Cardiac muscle cell (in vitro differentiated cells and primary cell): ENCODE results near the gene KCNK16. TPM values are rescaled to one million over a fixed set of nuclear protein-coding genes. Genes with fewer than 3 reads are reported as not detected.

Source experiments
- DNase-seq, 2 donors: peaks; one replicate each; pipeline versions ENCODE4 v3.0.0 to v3.0.0-alpha.2; 2010 to 2017; ENCODE audit warnings: low read depth in 1 of 2, low spot score in 1 of 2
- H3K27ac ChIP-seq: fragments of 200-600 bp; sonication (generic); 2 replicates; pipeline ENCODE4 v1.5.1; 2016
- H3K27me3 ChIP-seq: fragments of 200-600 bp; sonication (generic); 2 replicates; pipeline ENCODE4 v1.6.0; 2016; ENCODE audit warnings: control low read depth
- H3K36me3 ChIP-seq: fragments of 200-600 bp; sonication (generic); 2 replicates; pipeline ENCODE4 v1.5.1; 2016; ENCODE audit warnings: control low read depth
- H3K4me1 ChIP-seq: fragments of 200-600 bp; sonication (generic); 2 replicates; pipeline ENCODE4 v1.8.1; 2017; ENCODE audit warnings: low read depth, mild to moderate bottlenecking, mixed run types
- H3K4me3 ChIP-seq: fragments of 200-600 bp; sonication (generic); 2 replicates; pipeline ENCODE4 v1.5.1; 2016; ENCODE audit warnings: mild to moderate bottlenecking
- H3K9me3 ChIP-seq: fragments of 200-600 bp; sonication (generic); 2 replicates; pipeline ENCODE4 v1.5.1; 2017; ENCODE audit warnings: low read depth, mild to moderate bottlenecking, control low read depth
- polyA plus RNA-seq: library from polyadenylated mRNA; unstranded; fragments of >200 nt; fragmentation: Nextera tagmentation; extraction: Ambion mirVana; gene quantifications from 2 replicates; pipeline ENCODE4 v1.2.1, GENCODE V29; 2016
- total RNA-seq: library from RNA; depleted of rRNA; stranded (reverse); fragments of >200 nt; gene quantifications from 2 replicates; pipeline ENCODE4 v1.2.3, GENCODE V29; 2016
- TF ChIP-seq, protein P1 (sequence below): IDR thresholded peaks from 2 replicates; pipeline ENCODE4 v1.5.1; 2012; ENCODE audit warnings: low read depth, mild to moderate bottlenecking, low read length

Gene KCNK16
- total and polyA plus RNA-seq, 2 experiments from 2014 or later: not detected

DNA sequence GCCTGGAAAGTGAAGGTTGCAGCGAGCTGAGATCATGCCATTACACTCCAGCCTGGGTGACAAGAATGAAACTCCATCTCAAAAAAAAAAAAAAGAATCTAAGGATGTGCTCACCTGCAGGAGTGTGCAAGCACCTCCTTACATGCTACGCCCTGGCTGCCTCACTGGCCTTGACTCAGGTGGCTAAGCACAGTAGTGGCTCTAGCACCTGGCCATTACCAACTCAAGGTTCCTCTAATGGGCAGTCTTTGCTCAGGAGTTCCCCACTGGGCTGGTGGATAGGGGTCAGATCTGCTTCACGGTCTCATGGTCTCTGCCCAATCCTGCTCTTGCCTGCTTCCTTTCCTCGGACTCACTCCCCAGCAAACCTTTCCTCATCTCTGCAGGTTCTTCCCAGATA, 48.0 kb downstream of the KCNK16 start:
- Histone ChIP-seq H3K4me1 (no peaks in the 10 kb centered on the region), H3K27me3 (peaks cover 6% of the 10 kb centered on the region), H3K9me3 (no peaks in the 10 kb centered on the region), H3K4me3 (no peak overlapping the region), H3K27ac (no peak overlapping the region), H3K36me3 (no peaks in the 10 kb centered on the region)
- TF ChIP-seq, protein P1, sequence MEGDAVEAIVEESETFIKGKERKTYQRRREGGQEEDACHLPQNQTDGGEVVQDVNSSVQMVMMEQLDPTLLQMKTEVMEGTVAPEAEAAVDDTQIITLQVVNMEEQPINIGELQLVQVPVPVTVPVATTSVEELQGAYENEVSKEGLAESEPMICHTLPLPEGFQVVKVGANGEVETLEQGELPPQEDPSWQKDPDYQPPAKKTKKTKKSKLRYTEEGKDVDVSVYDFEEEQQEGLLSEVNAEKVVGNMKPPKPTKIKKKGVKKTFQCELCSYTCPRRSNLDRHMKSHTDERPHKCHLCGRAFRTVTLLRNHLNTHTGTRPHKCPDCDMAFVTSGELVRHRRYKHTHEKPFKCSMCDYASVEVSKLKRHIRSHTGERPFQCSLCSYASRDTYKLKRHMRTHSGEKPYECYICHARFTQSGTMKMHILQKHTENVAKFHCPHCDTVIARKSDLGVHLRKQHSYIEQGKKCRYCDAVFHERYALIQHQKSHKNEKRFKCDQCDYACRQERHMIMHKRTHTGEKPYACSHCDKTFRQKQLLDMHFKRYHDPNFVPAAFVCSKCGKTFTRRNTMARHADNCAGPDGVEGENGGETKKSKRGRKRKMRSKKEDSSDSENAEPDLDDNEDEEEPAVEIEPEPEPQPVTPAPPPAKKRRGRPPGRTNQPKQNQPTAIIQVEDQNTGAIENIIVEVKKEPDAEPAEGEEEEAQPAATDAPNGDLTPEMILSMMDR: no peak
- no peak for DNase-seq

DNA sequence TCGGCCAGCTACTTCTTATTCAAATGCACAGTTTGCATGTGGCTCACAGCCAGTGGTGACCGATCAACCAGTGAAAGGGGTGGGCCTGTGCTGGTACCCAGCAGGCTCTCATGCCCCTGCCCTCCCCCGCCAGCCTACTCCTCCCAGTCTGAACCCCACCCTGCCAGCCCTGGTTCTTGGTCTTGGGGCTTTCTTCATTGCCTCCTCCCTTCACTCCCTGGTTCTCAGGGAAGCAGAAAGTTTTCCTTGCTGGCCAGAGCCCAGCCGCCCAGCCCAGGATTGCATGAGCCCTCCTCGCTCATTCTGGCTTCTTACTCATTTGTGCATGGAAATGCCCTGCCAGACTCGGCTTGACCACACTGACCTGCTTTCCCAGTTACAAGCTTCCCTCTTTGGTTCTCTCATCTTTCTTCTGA, 49.1 kb downstream of the KCNK16 start:
- Histone ChIP-seq H3K27me3 (peaks cover 4% of the 10 kb centered on the region), H3K4me1 (no peaks in the 10 kb centered on the region), H3K36me3 (no peaks in the 10 kb centered on the region), H3K9me3 (no peaks in the 10 kb centered on the region), H3K4me3 (no peak overlapping the region), H3K27ac (no peak overlapping the region)
- TF ChIP-seq, protein P1: no peak
- no peak for DNase-seq

DNA sequence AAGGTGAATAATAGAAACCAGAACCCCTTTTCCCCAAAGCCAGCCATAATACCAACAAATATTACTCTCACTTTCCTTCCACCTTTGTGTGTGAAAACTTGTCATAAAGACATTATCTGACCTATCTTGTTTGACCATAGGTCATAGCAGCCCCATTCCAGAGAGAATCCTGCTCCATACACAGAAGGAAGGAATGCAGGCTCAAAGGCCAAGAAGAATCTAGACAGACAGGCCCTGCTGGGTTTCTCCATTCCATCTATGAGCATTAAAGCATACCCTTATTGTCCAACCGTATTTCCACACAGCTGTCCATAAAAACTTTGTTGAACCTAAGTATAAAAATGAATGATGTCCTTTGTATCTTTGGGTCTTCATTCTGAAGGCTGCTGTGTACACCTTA, 52.5 kb downstream of the KCNK16 start:
- DNase-seq: no peak
- TF ChIP-seq, protein P1: no peak
- Histone ChIP-seq H3K4me1 (no peaks in the 10 kb centered on the region), H3K36me3 (no peaks in the 10 kb centered on the region), H3K4me3 (no peak overlapping the region), H3K27ac (no peak overlapping the region), H3K9me3 (no peaks in the 10 kb centered on the region), H3K27me3 (peaks cover 4% of the 10 kb centered on the region)

DNA sequence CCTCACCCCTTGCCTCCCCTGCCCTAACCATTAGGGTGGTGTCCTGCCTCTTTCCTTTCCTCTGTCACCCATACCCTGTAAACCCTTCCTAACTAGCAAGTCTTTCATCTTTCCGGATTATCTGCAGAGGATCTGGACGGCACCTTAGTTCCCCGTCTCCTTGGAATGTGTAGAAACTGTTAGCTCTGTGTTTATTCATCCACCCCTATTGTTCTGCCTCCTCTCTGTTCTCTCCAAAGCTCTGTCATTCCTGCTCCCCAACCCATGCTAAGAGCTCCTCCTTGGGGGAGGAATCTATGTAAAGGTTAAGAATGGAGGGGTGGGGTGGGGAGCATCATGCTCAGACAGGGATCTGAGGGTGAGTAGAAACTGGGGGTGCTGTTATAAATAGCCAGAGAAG, 53.8 kb downstream of the KCNK16 start:
- Histone ChIP-seq H3K27ac (no peak overlapping the region), H3K27me3 (peaks cover 3% of the 10 kb centered on the region), H3K36me3 (no peaks in the 10 kb centered on the region), H3K4me1 (no peaks in the 10 kb centered on the region), H3K4me3 (no peak overlapping the region), H3K9me3 (no peaks in the 10 kb centered on the region)
- no peak for DNase-seq
- TF ChIP-seq, protein P1: no peak

DNA sequence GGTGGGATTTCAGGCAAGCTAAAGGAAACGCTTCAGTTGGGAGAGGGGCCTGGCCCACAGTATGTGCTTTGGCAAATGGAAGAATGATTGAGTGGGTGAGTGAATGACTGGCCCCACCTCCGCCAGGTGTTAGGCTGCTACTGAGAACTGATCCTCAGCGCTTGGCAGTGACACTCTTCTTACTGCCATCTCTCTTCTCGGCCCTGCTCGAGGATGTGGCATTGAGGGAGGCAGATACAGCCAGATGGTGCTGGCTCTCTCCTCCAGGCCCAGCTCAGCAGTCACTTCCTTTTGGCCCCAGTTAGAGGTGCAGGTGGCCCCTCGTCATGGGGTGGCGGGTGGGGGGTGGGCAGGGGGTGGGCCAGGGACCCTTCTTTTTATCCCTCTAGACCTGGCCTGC, 54.3 kb downstream of the KCNK16 start:
- no peak overlapping the region for H3K4me3 ChIP-seq
- H3K36me3 ChIP-seq: no peaks in the 10 kb centered on the region
- no peak overlapping the region for H3K27ac ChIP-seq
- no peaks in the 10 kb centered on the region for H3K4me1 ChIP-seq
- no peaks in the 10 kb centered on the region for H3K9me3 ChIP-seq
- H3K27me3 ChIP-seq: no peaks in the 10 kb centered on the region
- DNase-seq: no peak
- TF ChIP-seq, protein P1: no peak
